ENCODE results near the gene ABCC3. TPM values are rescaled to one million over a fixed set of nuclear protein-coding genes. Genes with fewer than 3 reads are reported as not detected.
A peak's percentile ranks its signal among the peaks of the same experiment; 100 is the strongest.

The ABCC3 gene
- total RNA-seq, 3 donors from 2014 or later = 166 to 453 (median 211) TPM

GRCh38 chr17:50608700-50609379 is 25.8 kb upstream of the ABCC3 start:
- Histone ChIP-seq H3K9me3 (no peaks in the 10 kb centered on the region), H3K4me1 (ENCODE audit: low read depth) (no peaks in the 10 kb centered on the region), H3K36me3 (ENCODE audit: low read depth) (no peaks in the 10 kb centered on the region), H3K4me3 (no peak overlapping the region)
- TF ChIP-seq, protein P1, sequence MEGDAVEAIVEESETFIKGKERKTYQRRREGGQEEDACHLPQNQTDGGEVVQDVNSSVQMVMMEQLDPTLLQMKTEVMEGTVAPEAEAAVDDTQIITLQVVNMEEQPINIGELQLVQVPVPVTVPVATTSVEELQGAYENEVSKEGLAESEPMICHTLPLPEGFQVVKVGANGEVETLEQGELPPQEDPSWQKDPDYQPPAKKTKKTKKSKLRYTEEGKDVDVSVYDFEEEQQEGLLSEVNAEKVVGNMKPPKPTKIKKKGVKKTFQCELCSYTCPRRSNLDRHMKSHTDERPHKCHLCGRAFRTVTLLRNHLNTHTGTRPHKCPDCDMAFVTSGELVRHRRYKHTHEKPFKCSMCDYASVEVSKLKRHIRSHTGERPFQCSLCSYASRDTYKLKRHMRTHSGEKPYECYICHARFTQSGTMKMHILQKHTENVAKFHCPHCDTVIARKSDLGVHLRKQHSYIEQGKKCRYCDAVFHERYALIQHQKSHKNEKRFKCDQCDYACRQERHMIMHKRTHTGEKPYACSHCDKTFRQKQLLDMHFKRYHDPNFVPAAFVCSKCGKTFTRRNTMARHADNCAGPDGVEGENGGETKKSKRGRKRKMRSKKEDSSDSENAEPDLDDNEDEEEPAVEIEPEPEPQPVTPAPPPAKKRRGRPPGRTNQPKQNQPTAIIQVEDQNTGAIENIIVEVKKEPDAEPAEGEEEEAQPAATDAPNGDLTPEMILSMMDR (IDR thresholded peaks at IDR 0.05) = no peak
- ATAC-seq (no peak), DNase-seq (no peak)
- intact Hi-C loops (cut with DNase I, micrococcal nuclease) = no loop called here

DNA sequence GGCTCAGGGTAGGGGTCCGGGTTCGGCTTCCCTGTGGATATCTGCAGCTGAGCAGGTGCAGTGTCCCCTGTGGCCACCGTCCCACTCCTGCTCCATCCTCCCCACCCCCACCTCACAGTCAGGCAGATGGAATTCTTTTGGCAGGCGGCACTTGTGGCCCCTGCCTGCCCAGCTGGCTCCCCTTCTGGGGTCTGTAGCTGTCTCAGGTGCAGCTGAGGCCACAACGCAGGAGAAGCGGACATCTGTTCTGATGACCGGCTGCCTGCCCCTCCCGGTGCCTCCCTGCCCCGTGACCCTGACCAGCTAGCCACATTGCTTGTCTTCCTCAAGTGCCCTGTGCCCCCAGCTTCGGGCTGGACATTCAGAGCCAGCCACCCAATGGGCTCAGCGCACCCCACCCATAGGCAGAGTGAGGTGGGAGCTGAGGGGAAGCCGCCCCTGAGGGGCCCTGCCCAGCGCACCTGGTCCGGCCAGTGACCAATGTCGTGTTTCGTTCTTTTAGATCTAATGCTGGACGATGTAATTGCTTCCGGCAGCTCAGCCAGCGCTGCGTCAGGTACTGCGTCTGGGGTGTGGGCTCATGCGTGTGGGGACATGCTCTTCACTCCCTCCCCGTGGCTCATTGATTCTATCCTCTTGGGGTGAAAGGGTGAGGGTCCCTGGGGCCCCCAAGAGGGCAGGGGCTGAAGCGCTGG is 25.2 kb upstream of the ABCC3 start:
- H3K9me3 ChIP-seq = no peaks in the 10 kb centered on the region
- H3K4me1 ChIP-seq (ENCODE audit: low read depth) = no peaks in the 10 kb centered on the region
- TF ChIP-seq, protein P1 (IDR thresholded peaks at IDR 0.05) = no peak
- intact Hi-C loops (cut with DNase I, micrococcal nuclease) = no loop called here
- no peaks in the 10 kb centered on the region for H3K36me3 ChIP-seq (ENCODE audit: low read depth)
- H3K4me3 ChIP-seq = no peak overlapping the region
- DNase-seq = no peak
- no peak for ATAC-seq

DNA sequence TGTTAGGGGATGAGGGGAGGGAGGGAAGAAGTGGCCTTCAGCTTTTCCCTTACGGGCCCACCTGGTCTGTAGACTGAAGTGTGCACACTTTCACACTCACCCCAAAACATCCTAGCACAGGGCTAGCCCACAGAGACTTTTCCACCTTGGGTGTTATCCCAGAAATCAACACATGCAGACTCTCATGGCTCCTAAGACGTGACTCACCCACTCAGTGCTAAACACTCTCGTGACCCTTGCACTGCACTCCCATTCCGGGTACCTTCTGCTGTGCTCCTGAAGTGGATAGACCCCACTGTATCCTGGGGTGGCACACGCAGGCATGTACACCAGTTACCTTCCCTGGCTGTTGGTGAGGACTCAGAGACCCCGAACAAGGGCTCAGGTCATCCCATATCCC is 23.0 kb upstream of the ABCC3 start:
- TF ChIP-seq, protein P1 (IDR thresholded peaks at IDR 0.05) = no peak
- Histone ChIP-seq H3K9me3 (no peaks in the 10 kb centered on the region), H3K36me3 (ENCODE audit: low read depth) (no peaks in the 10 kb centered on the region), H3K4me1 (ENCODE audit: low read depth) (no peaks in the 10 kb centered on the region), H3K4me3 (no peak overlapping the region)
- ATAC-seq (peak; percentile 22), DNase-seq (no peak)
- intact Hi-C loops (cut with DNase I, micrococcal nuclease) = no loop called here

DNA sequence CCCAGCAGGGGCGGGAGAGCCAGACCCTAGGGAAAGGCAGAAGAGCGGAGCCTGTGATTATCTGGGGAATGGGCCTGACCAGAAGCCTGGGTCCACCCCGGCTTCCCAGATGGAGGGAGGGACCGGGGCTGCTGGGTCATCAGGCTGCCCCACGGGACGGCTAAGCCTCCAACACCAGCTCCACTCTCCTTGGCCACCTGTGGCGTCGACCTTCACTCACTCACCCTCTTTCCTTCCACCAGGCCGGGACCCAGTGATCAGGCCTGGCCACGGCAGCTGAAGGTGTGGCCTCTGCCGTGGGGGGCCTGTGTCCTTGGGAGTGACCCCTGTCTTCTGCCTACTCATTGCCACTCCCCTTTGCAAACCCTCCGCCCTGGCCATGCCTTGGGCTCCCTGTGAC is 22.4 kb upstream of the ABCC3 start:
- Histone ChIP-seq H3K36me3 (ENCODE audit: low read depth) (no peaks in the 10 kb centered on the region), H3K9me3 (no peaks in the 10 kb centered on the region), H3K4me1 (ENCODE audit: low read depth) (no peaks in the 10 kb centered on the region), H3K4me3 (no peak overlapping the region)
- ATAC-seq (no peak), DNase-seq (no peak)
- intact Hi-C loops (cut with DNase I, micrococcal nuclease) = no loop called here
- TF ChIP-seq, protein P1 (IDR thresholded peaks at IDR 0.05) = no peak

- Histone ChIP-seq H3K36me3 (ENCODE audit: low read depth) (no peaks in the 10 kb centered on the region), H3K9me3 (no peaks in the 10 kb centered on the region), H3K4me1 (ENCODE audit: low read depth) (no peaks in the 10 kb centered on the region), H3K4me3 (no peak overlapping the region)
- DNase-seq = no peak
- ATAC-seq = no peak
- intact Hi-C loops (cut with DNase I, micrococcal nuclease) = no loop called here
- TF ChIP-seq, protein P1 (IDR thresholded peaks at IDR 0.05) = no peak
Observed at GRCh38 chr17:50613007-50613992, 21.4 kb upstream of the ABCC3 start.

Data from mucosa of descending colon (tissue), 3 donors.